Osteocyte (in vitro differentiated cells): Measurements from ENCODE around the gene EFCAB11. TPM values are rescaled to one million over a fixed set of nuclear protein-coding genes. Genes with fewer than 3 reads are reported as not detected.

ENCODE experiments used
- DNase-seq: peaks from one replicate; pipeline ENCODE4 v3.0.0; 2021; ENCODE audit warnings: mixed read lengths; ENCODE audit not compliant: unreplicated experiment; ENCODE audit errors: extremely low spot score
- H3K27ac Mint-ChIP-seq: one replicate; pipeline ENCODE4 v1.8.0; 2021; ENCODE audit warnings: mild to moderate bottlenecking, mixed read lengths; ENCODE audit not compliant: unreplicated experiment
- H3K27me3 Mint-ChIP-seq: one replicate; pipeline ENCODE4 v1.8.0; 2021; ENCODE audit warnings: mixed read lengths; ENCODE audit not compliant: unreplicated experiment
- H3K36me3 Mint-ChIP-seq: one replicate; pipeline ENCODE4 v1.8.0; 2021; ENCODE audit warnings: mixed read lengths; ENCODE audit not compliant: unreplicated experiment
- H3K4me1 Mint-ChIP-seq: one replicate; pipeline ENCODE4 v1.8.0; 2021; ENCODE audit warnings: mixed read lengths; ENCODE audit not compliant: unreplicated experiment
- H3K4me3 Mint-ChIP-seq: one replicate; pipeline ENCODE4 v1.8.0; 2021; ENCODE audit warnings: mild to moderate bottlenecking, moderate library complexity, mixed read lengths; ENCODE audit not compliant: unreplicated experiment
- H3K9me3 Mint-ChIP-seq: one replicate; pipeline ENCODE4 v1.8.0; 2021; ENCODE audit warnings: mixed read lengths; ENCODE audit not compliant: unreplicated experiment
- long read RNA-seq: library from polyadenylated mRNA; unstranded; transcript quantifications from one replicate; pipeline ENCODE4 v2.0.0, GENCODE V29; 2021
- total RNA-seq: library from RNA; stranded (reverse); gene quantifications from 2 replicates; pipeline ENCODE4 v1.2.1, GENCODE V29; 2021
- TF ChIP-seq, protein P1 (sequence below): fragments of 200-600 bp; sonication (generic); IDR thresholded peaks from 2 replicates; pipeline ENCODE4 v1.5.0; 2021; ENCODE audit warnings: antibody characterized with exemption, mild to moderate bottlenecking, moderate library complexity

Gene EFCAB11, protein sequence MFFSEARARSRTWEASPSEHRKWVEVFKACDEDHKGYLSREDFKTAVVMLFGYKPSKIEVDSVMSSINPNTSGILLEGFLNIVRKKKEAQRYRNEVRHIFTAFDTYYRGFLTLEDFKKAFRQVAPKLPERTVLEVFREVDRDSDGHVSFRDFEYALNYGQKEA
- 5.2 and 8.7 TPM in 2 replicates for total RNA-seq
- long read RNA-seq, transcript EFCAB11-202 (6 exons, 1,870 nt), result major isoform, 12 of 22 reads
- long read RNA-seq, transcript EFCAB11-201 (6 exons, 3,095 nt), result minor isoform, 7 of 22 reads
- long read RNA-seq, partial matches to known transcripts, result 0 of 22 reads
- long read RNA-seq, other reads (novel, unspliced or antisense), result 1 of 22 reads

DNA sequence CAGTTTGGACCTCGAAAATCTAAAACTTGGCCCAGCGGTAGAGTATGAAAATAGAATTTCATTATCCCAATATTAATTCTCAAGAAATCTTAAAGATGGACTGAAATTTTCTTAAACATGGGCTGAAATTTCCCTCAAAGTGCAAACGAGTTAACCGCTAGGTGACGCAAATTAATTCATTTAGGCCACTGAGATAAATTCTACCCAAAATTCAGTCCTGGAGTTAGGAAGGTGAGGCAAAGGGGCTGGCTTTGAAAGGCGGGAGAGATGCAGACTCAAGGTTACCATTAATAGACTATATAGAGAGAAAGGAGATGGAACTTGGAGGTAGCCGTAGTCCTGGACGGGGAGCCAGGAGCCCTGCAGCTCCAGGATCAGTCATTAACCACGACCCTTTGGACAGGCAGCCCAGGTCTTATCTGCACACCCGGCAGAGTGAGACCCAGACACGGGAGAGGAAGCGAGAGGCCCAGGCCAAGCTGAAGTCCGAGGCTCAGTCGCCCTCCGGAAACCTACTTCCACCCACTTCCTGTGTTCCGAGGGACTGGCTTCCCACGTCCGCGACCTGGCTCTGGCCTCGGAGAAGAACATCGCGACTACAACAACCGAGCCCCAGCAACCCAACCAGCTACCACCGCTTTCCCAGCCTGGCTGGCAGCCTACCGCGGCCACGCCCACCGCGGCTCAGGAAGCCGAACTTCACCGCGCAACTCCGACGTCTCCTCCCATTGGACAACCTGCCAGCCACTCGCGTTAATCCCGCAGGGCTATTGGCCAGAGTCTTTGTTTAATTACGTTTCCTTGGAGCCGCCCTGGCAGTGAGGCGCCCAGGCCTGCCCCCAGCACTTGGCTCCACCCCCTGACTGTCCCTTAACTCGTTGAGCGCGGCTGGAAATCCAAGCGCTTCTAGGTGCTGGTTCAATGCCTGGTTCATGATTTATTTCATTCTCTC lies at the start of gene EFCAB11:
Gene EFCAB11 (minus strand): TSS at position 661 of the 952 bp plus-strand sequence. CDS start 70 bp downstream, at position 591.
- Mint-ChIP-seq H3K27ac (peak within 1 kb of the TSS; percentile 97), H3K27me3 (no peaks in the 10 kb centered on the region), H3K4me1 (peaks cover 24% of the 10 kb centered on the region), H3K36me3 (no peaks in the 10 kb centered on the region), H3K9me3 (no peaks in the 10 kb centered on the region), H3K4me3 (peak within 1 kb of the TSS; percentile 96)
- DNase-seq, result peak; percentile 98
- TF ChIP-seq, protein P1, sequence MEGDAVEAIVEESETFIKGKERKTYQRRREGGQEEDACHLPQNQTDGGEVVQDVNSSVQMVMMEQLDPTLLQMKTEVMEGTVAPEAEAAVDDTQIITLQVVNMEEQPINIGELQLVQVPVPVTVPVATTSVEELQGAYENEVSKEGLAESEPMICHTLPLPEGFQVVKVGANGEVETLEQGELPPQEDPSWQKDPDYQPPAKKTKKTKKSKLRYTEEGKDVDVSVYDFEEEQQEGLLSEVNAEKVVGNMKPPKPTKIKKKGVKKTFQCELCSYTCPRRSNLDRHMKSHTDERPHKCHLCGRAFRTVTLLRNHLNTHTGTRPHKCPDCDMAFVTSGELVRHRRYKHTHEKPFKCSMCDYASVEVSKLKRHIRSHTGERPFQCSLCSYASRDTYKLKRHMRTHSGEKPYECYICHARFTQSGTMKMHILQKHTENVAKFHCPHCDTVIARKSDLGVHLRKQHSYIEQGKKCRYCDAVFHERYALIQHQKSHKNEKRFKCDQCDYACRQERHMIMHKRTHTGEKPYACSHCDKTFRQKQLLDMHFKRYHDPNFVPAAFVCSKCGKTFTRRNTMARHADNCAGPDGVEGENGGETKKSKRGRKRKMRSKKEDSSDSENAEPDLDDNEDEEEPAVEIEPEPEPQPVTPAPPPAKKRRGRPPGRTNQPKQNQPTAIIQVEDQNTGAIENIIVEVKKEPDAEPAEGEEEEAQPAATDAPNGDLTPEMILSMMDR, result peak; percentile 34

DNA sequence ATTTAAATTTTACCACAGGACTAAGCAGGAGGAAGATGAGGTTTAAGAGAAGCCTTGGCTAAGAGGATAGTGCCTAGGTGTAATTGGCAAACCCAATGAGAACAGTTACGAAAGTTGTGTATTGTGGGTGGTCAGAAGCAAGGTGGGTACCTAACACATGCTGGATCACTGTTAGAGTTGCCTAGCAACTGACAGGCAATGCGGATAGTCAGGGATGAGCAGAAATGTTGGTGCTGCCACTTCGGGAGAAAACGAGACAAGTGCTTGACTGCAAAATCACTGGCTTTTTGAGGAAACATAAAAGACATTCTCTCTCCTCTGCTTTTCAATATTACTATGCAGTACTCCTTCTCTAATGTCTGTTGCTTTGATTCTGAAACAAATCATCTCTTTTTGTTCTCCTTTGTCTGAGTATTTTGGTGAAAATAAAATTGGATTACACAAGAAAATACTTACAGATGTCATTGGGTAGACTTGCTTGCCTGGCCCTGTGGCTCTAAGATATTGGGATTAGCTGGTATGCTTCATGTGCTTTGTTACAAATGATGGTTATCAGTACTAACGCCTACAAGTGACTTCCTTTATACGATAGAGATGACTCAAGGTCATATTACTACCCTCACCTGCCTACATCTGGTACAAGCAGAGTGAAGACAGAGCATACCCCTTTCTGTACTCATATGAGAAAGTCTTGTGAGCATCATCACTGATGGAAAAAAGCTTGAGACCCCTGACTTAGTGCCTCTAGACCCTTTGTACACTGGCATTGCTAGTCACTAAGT lies 49.2 kb upstream of the EFCAB11 start:
- Mint-ChIP-seq H3K36me3 (peaks cover 8% of the 10 kb centered on the region), H3K9me3 (no peaks in the 10 kb centered on the region), H3K4me3 (no peak overlapping the region), H3K27ac (no peak overlapping the region), H3K4me1 (no peaks in the 10 kb centered on the region), H3K27me3 (no peaks in the 10 kb centered on the region)
- TF ChIP-seq, protein P1, result no peak
- DNase-seq, result no peak

DNA sequence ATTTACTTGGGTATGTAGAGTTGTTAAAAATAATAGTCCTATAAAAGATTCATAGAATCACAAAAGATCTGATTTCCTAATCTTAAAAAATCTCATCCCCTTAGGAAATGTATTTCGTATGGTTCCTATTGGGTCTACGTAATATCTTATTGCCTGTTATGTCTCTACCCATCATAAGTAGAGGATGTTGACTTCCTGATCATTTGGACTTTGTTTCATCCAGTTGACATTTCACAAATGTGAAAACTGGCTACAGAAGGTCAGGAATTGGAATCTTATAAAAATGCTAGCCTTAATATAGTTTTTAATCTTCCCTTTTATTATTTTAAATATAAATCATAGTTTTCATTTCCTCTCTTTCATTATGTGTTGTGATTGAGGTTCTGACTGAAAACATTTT lies 46.4 kb upstream of the EFCAB11 start:
- no peak for DNase-seq
- TF ChIP-seq, protein P1, result no peak
- Mint-ChIP-seq H3K27ac (no peak overlapping the region), H3K36me3 (peaks cover 22% of the 10 kb centered on the region), H3K4me3 (no peak overlapping the region), H3K4me1 (no peaks in the 10 kb centered on the region), H3K9me3 (no peaks in the 10 kb centered on the region), H3K27me3 (no peaks in the 10 kb centered on the region)

DNA sequence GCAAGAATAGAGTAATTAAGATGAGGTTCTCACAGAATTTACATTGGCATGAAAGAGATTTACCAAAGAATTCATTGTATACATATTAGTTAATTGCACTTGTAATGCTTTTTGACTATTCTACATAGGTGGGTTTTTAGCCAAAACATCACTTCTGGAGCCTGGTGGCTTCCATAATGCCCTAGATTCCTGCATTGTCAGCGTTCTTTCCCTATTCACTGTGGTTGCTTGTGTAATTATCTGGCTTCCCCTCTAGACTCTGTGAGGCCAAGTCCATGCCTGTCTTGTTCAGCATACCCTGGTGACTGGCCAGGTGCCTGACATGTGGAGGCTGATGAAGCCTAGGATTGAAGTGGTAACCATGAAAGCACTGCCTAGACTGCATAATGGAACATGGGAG lies 42.4 kb upstream of the EFCAB11 start:
- no peak overlapping the region for H3K4me3 Mint-ChIP-seq
- no peak overlapping the region for H3K27ac Mint-ChIP-seq
- H3K27me3 Mint-ChIP-seq, result no peaks in the 10 kb centered on the region
- no peak for DNase-seq
- TF ChIP-seq, protein P1, result no peak
- peaks cover 37% of the 10 kb centered on the region for H3K36me3 Mint-ChIP-seq
- H3K4me1 Mint-ChIP-seq, result no peaks in the 10 kb centered on the region
- H3K9me3 Mint-ChIP-seq, result no peaks in the 10 kb centered on the region
